Activated naive CD4-positive, alpha-beta T cell treated with anti-CD3 and anti-CD28 coated beads for 36 hours (primary cell): ENCODE measurements around the gene CDK9. TPM values are rescaled to one million over a fixed set of nuclear protein-coding genes. Genes with fewer than 3 reads are reported as not detected.
A peak's percentile ranks its signal among the peaks of the same experiment; 100 is the strongest.
"Not testable (repeated sequence)": the region's sequence is repeated elsewhere in the genome, so short reads cannot be mapped to it uniquely, and the experiment has no call there.

ENCODE experiments used
- CTCF ChIA-PET: fragments of 350-600 bp; sonication (Branson Sonifier 250); formaldehyde crosslinking; loops from one replicate; lab custom pipeline; 2021; ENCODE audit warnings: antibody characterized with exemption; lab: Charles Lee
- DNase-seq: peaks from one replicate; pipeline ENCODE4 v3.0.0-alpha.2; 2020
- H3K27ac Mint-ChIP-seq: one replicate; pipeline ENCODE4 v1.8.0; 2021; ENCODE audit warnings: mild to moderate bottlenecking, mixed read lengths
- H3K27me3 Mint-ChIP-seq: one replicate; pipeline ENCODE4 v1.8.0; 2021; ENCODE audit warnings: low read depth, mixed read lengths
- H3K36me3 Mint-ChIP-seq: one replicate; pipeline ENCODE4 v1.8.0; 2021; ENCODE audit warnings: low read depth, mixed read lengths
- H3K4me1 Mint-ChIP-seq: one replicate; pipeline ENCODE4 v1.8.0; 2021; ENCODE audit warnings: low read depth, mixed read lengths
- H3K4me3 Mint-ChIP-seq: one replicate; pipeline ENCODE4 v1.8.0; 2021; ENCODE audit warnings: mild to moderate bottlenecking, moderate library complexity, mixed read lengths
- H3K9me3 Mint-ChIP-seq: one replicate; pipeline ENCODE4 v1.8.0; 2021; ENCODE audit warnings: mixed read lengths
- intact Hi-C: fragments of 100-400 bp; cut with micrococcal nuclease; formaldehyde crosslinking; loops from one replicate; pipeline ENCODE4 v1.15.1; 2023
- total RNA-seq, 2 experiments: library from RNA; stranded (reverse); gene quantifications; one replicate each; pipeline ENCODE4 v1.2.3, GENCODE V29; 2021

The CDK9 gene
- total RNA-seq, 2 experiments from 2014 or later: 64.6 to 73.6 TPM

GRCh38 chr9:127825319-127826051 is 39.7 kb downstream of the CDK9 start:
- peaks cover 2% of the 10 kb centered on the region for H3K36me3 Mint-ChIP-seq
- no peak for DNase-seq
- H3K27me3 Mint-ChIP-seq: no peaks in the 10 kb centered on the region
- H3K9me3 Mint-ChIP-seq: no peaks in the 10 kb centered on the region
- intact Hi-C loops: no loop called here
- CTCF ChIA-PET: interaction anchor here (0.8 to 1.0 kb wide), 3 partner anchors 13 to 91 kb away, joined by 3 read pairs; partner anchors contain the start of gene TOR2A
- no peak overlapping the region for H3K4me3 Mint-ChIP-seq
- H3K27ac Mint-ChIP-seq: no peak overlapping the region
- H3K4me1 Mint-ChIP-seq: no peaks in the 10 kb centered on the region

GRCh38 chr9:127826253-127826913 is 40.5 kb downstream of the CDK9 start:
- H3K36me3 Mint-ChIP-seq: peaks cover 2% of the 10 kb centered on the region

GRCh38 chr9:127828262-127829031 is 42.6 kb downstream of the CDK9 start:
- CTCF ChIA-PET: no interaction called here
- no peaks in the 10 kb centered on the region for H3K9me3 Mint-ChIP-seq
- H3K36me3 Mint-ChIP-seq: peaks cover 4% of the 10 kb centered on the region
- no peak overlapping the region for H3K27ac Mint-ChIP-seq
- no peak for DNase-seq
- no peaks in the 10 kb centered on the region for H3K27me3 Mint-ChIP-seq
- intact Hi-C loops: no loop called here
- H3K4me1 Mint-ChIP-seq: peaks cover 12% of the 10 kb centered on the region
- no peak overlapping the region for H3K4me3 Mint-ChIP-seq

More at GRCh38 chr9:127826253-127826913, 40.5 kb downstream of the CDK9 start:
- CTCF ChIA-PET: interaction anchor here (0.6 to 1.4 kb wide), 4 partner anchors 16 to 92 kb away, joined by 3 read pairs; partner anchors contain the start of gene TOR2A
- H3K27ac Mint-ChIP-seq: no peak overlapping the region
- no peaks in the 10 kb centered on the region for H3K27me3 Mint-ChIP-seq
- H3K4me1 Mint-ChIP-seq: no peaks in the 10 kb centered on the region
- no peak for DNase-seq
- no peak overlapping the region for H3K4me3 Mint-ChIP-seq
- H3K9me3 Mint-ChIP-seq: no peaks in the 10 kb centered on the region
- intact Hi-C loops: no loop called here

GRCh38 chr9:127829205-127829906 is 43.5 kb downstream of the CDK9 start:
- Mint-ChIP-seq H3K4me3 (no peak overlapping the region), H3K4me1 (peaks cover 15% of the 10 kb centered on the region), H3K36me3 (peaks cover 4% of the 10 kb centered on the region), H3K27ac (no peak overlapping the region), H3K9me3 (no peaks in the 10 kb centered on the region), H3K27me3 (no peaks in the 10 kb centered on the region)
- intact Hi-C loops: no loop called here
- CTCF ChIA-PET: no interaction called here
- DNase-seq: no peak

- Mint-ChIP-seq H3K27ac (peak overlapping the region; percentile 66), H3K4me1 (peaks cover 15% of the 10 kb centered on the region), H3K4me3 (no peak overlapping the region), H3K27me3 (no peaks in the 10 kb centered on the region), H3K9me3 (no peaks in the 10 kb centered on the region), H3K36me3 (peaks cover 2% of the 10 kb centered on the region)
- intact Hi-C loops: no loop called here
- CTCF ChIA-PET: interaction anchor here (0.9 to 2.5 kb wide), 2 partner anchors 38 to 78 kb away, joined by 3 to 6 read pairs; no protein-coding TSS in a partner anchor
- DNase-seq: peak; percentile 40
Observed at GRCh38 chr9:127832248-127832647, 46.4 kb downstream of the CDK9 start.

GRCh38 chr9:127833555-127833954 is 47.7 kb downstream of the CDK9 start:
- intact Hi-C loops: no loop called here
- DNase-seq: no peak
- H3K36me3 Mint-ChIP-seq: peaks cover 2% of the 10 kb centered on the region
- peaks cover 15% of the 10 kb centered on the region for H3K4me1 Mint-ChIP-seq
- H3K27ac Mint-ChIP-seq: peak overlapping the region; percentile 46
- no peak overlapping the region for H3K4me3 Mint-ChIP-seq
- no peaks in the 10 kb centered on the region for H3K9me3 Mint-ChIP-seq
- CTCF ChIA-PET: interaction anchor here (2.5 kb wide), 1 partner anchor 37 kb away, joined by 6 read pairs; no protein-coding TSS in a partner anchor
- H3K27me3 Mint-ChIP-seq: no peaks in the 10 kb centered on the region

GRCh38 chr9:127835991-127836516 is 50.2 kb downstream of the CDK9 start:
- intact Hi-C loops: no loop called here
- Mint-ChIP-seq H3K4me3 (no peak overlapping the region), H3K27me3 (no peaks in the 10 kb centered on the region), H3K4me1 (peaks cover 15% of the 10 kb centered on the region), H3K36me3 (peaks cover 2% of the 10 kb centered on the region), H3K9me3 (no peaks in the 10 kb centered on the region), H3K27ac (no peak overlapping the region)
- DNase-seq: no peak
- CTCF ChIA-PET: interaction anchor here (0.6 kb wide), 2 partner anchors 200 to 282 kb away, joined by 3 read pairs; no protein-coding TSS in a partner anchor

GRCh38 chr9:127836561-127836960 is 50.7 kb downstream of the CDK9 start:
- CTCF ChIA-PET: not testable (repeated sequence)
- H3K4me1 Mint-ChIP-seq: peaks cover 15% of the 10 kb centered on the region

GRCh38 chr9:127837346-127837745 is 51.5 kb downstream of the CDK9 start:
- intact Hi-C loops: no loop called here
- Mint-ChIP-seq H3K36me3 (peaks cover 1% of the 10 kb centered on the region), H3K27me3 (no peaks in the 10 kb centered on the region), H3K9me3 (no peaks in the 10 kb centered on the region), H3K4me1 (peaks cover 11% of the 10 kb centered on the region), H3K27ac (no peak overlapping the region), H3K4me3 (no peak overlapping the region)
- DNase-seq: no peak
- CTCF ChIA-PET: no interaction called here

More at GRCh38 chr9:127836561-127836960, 50.7 kb downstream of the CDK9 start:
- H3K27me3 Mint-ChIP-seq, H3K9me3 Mint-ChIP-seq, intact Hi-C loops, H3K27ac Mint-ChIP-seq, H3K4me3 Mint-ChIP-seq, DNase-seq, H3K36me3 Mint-ChIP-seq: not testable (repeated sequence)

- intact Hi-C loops: no loop called here
- no peaks in the 10 kb centered on the region for H3K27me3 Mint-ChIP-seq
- peaks cover 2% of the 10 kb centered on the region for H3K4me1 Mint-ChIP-seq
- H3K9me3 Mint-ChIP-seq: no peaks in the 10 kb centered on the region
- no peak overlapping the region for H3K4me3 Mint-ChIP-seq
- H3K36me3 Mint-ChIP-seq: no peaks in the 10 kb centered on the region
- DNase-seq: no peak
- H3K27ac Mint-ChIP-seq: no peak overlapping the region
- CTCF ChIA-PET: interaction anchor here (1.3 kb wide), 1 partner anchor 29 kb away, joined by 3 read pairs; no protein-coding TSS in a partner anchor
Observed at GRCh38 chr9:127838375-127839078, 52.7 kb downstream of the CDK9 start.
